Fibroblast of the aortic adventitia (primary cell): ENCODE results near the gene C11orf97. TPM values are rescaled to one million over a fixed set of nuclear protein-coding genes. Genes with fewer than 3 reads are reported as not detected.

Experiments
- DNase-seq: peaks from one replicate; pipeline ENCODE4 v3.0.0-alpha.2; 2010; ENCODE audit warnings: low read depth
- H3K4me3 ChIP-seq: 2 replicates; pipeline ENCODE4 v1.5.1; 2011; ENCODE audit warnings: low read depth, mild to moderate bottlenecking, control low read depth, low read length, moderate library complexity
- small RNA-seq: library from RNA; depleted of rRNA; stranded (forward); fragments of <200 nt; gene quantifications from one replicate; pipeline ENCODE3, GENCODE V24; 2012
- total RNA-seq: library from RNA; depleted of rRNA; stranded (reverse); fragments of >200 nt; gene quantifications from 2 replicates; pipeline ENCODE4 v1.2.3, GENCODE V29; 2012; ENCODE audit warnings: low replicate concordance
- TF ChIP-seq, protein P1 (sequence below): IDR thresholded peaks from 2 replicates; pipeline ENCODE4 v1.5.1; 2011; ENCODE audit warnings: mild to moderate bottlenecking, low read length, control low read depth, inconsistent platforms; ENCODE audit not compliant: insufficient read depth

The C11orf97 gene
- total RNA-seq, 1 donor, result not detected

DNA sequence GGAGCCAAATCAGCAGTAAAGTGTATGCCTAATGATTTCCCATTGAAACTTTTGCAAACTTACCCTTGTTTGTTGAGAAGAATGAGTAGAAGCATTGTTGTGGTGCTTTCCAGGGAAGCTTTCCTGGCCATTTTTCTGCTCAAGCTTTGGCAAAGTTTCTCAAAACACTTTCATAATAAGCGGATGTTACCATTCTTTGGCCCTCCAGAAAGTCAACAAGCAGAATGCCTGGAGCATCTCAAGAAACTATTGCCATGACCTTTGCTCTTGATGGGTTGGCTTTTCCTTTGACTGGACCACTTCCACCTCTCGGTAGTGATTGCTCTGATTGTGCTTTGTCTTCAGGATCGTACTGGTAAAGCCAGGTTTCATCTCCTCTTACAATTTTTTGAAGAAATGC lies 65.6 kb downstream of the C11orf97 start:
- TF ChIP-seq, protein P1, sequence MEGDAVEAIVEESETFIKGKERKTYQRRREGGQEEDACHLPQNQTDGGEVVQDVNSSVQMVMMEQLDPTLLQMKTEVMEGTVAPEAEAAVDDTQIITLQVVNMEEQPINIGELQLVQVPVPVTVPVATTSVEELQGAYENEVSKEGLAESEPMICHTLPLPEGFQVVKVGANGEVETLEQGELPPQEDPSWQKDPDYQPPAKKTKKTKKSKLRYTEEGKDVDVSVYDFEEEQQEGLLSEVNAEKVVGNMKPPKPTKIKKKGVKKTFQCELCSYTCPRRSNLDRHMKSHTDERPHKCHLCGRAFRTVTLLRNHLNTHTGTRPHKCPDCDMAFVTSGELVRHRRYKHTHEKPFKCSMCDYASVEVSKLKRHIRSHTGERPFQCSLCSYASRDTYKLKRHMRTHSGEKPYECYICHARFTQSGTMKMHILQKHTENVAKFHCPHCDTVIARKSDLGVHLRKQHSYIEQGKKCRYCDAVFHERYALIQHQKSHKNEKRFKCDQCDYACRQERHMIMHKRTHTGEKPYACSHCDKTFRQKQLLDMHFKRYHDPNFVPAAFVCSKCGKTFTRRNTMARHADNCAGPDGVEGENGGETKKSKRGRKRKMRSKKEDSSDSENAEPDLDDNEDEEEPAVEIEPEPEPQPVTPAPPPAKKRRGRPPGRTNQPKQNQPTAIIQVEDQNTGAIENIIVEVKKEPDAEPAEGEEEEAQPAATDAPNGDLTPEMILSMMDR, result no peak
- H3K4me3 ChIP-seq, result no peak overlapping the region
- DNase-seq, result no peak

Small RNAs within 50 kb of the gene (small RNA-seq; reads per million reads assigned to genes)
- 3.2 reads per million, percentile 82 among the genes with 10 or more reads in this experiment for gene MIR548L

Other genes starting within 250 kb of the C11orf97 start
- gene IZUMO1R, start 207.9 kb upstream of the C11orf97 start, total RNA-seq, result not detected in 2 replicates
- gene GPR83, start 111.0 kb upstream of the C11orf97 start, total RNA-seq, result not detected in 2 replicates
- gene MRE11, start 18.6 kb upstream of the C11orf97 start, total RNA-seq, result 15.5 and 23.9 TPM in 2 replicates
- gene ANKRD49, start 18.5 kb upstream of the C11orf97 start, total RNA-seq, result 13.7 and 13.9 TPM in 2 replicates
- 5.6 and 7.1 TPM in 2 replicates for gene FUT4, start 31.5 kb downstream of the C11orf97 start, total RNA-seq
- gene PIWIL4, start 54.9 kb downstream of the C11orf97 start, total RNA-seq, result 2.7 and 5.6 TPM in 2 replicates